GDM1 (cell line): ENCODE results near the gene ZNF354B.
"Not testable (repeated sequence)": the region's sequence is repeated elsewhere in the genome, so short reads cannot be mapped to it uniquely, and the experiment has no call there.

ENCODE experiments used
- DNase-seq: peaks from one replicate; lab custom pipeline; 2025; lab: John Stamatoyannopoulos, UW

Gene ZNF354B

DNA sequence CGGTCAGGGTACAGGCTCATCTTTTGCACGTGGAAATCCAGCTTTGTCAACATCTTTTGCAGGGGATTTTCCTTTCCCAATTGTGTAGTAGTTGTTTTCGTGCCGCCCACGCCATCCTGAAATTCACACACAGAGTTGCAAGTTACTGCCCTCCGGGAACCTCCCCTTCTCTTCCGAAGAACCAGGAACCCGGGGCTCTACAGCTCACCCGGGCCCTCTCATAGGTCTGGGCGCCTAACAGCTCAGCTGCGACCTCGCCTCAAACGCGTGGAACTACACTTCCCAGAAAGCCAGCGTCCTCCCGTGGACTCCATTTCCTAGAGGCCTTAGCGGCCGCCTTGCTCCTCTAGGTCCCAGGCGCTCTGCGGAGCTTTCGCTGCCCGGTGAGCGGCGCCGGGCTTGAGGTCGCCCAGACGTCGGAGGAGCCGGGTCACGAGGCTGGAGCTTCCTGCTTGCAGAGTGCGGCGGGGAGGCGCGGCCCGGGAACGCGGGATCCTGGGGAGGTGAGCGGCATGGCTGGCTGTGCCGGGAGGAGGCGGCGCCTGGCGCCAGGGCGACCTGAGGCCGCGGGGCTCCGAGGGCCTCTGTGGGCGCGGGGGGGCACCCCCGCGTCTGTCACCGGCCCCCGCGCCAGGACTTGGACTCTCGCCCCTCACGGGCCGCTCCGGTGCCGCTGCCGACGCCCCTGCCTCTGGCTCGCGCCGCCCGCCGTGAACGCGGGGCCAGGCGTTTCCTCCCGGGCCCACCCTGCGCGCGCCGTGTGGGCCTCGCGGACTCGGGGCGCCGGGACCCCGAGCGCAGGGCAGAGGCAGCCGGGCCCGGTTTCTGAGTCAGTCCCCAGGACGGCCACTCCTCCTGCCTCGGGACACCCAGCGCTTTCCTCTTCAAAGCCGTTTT, at the start of gene ZNF354B:
Gene ZNF354B, plus strand, starts transcription at position 329 of the 897 bp plus-strand sequence. CDS start 1,095 bp downstream, outside the sequence.
- DNase-seq: peak; percentile 92

DNA sequence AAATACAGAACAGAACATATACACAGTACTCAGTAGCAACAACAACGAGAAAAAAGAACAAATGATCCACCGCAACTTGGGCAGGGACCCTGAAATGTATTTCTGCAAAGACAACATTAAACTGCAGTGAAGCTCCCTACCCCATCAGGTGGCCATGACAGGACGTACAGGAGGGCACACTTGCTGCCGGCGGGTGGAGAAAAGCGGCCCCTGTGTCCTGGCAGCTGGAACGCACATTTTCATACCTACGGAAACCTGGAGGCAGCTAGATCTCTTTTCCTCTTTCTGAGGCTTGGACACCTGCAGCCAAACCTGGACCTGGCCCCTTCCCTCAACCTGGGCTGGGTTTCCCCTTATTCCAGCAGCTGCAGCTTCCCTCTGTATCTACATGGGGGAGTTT, 42.2 kb upstream of the ZNF354B start:
- no peak for DNase-seq

DNA sequence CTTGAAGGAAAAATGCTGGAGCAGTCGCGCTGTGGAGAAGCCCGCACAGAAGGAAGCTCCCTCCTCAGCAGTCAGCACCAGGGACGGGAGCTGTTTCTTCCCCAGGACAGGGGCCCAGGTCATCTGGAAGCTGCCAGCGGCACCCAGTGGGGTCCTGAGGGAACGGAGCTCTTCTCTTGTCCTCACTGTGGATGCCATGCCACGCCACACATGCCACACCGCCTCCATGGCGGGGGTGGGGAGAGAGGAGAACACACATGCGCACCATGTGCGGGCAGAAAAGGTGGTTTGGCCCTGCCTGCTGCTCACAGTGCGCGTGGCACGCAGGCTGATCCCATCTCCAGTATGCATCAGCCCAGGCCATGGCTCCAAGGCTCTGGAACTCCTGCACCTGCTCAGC, 41.7 kb upstream of the ZNF354B start:
- DNase-seq: no peak

DNA sequence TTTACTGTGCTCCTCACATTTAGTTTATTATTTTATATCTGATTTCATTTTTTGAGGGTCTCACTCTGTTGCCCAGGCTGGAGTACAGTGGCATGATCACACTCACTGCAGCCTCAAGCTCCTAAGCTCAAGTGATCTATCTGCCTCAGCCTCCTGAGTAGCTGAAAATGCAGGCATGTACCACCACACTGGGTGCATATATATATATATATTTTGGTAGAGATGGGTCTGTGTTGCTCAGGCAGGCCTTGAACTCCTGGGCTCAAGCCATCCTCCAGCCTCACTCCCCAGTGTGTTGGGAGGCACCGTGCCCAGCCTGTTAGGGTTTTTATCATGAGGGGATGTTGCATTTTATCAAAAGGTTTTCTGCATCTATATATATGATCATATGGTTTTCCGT, 39.8 kb upstream of the ZNF354B start:
- no peak for DNase-seq

DNA sequence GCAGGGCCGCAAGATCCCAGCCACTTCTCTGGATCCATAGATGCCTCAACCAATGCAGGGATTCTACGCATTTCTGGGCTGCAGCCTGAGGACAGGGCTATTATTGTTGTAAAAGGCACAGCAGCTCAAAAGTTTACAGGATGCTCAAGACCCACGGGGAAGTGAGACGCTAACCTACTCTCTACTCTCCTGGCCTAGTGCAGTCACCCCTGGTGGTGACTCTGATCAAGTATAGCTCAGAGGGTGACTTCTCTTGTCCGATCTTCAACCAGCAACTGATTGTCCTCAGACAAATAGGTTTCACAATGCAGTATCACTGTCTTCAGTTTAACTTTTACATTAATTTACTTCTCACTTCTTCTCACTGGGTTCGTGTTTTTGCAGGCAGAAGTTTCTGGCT, 34.3 kb upstream of the ZNF354B start:
- DNase-seq: no peak

GRCh38 chr5:178826216-178826615, 33.5 kb upstream of the ZNF354B start:
- no peak for DNase-seq

DNA sequence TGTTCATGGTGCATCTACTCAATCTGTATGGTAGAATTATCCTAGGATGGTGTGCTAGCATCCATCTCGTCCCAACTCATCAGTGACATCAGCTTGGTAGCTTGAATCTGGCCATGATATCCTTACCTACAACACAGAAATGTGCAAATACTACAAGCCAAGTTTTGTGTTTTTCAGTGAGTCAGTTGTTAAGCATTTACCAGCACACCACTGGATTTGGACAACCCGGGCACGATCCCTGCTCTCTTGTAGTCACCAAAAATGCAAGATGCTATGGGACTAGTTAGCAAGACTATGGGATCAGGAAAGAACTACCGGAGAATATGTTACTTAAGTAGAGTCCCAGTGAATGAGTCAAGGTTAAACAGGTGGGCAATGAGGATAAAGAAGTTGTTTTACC, 32.1 kb upstream of the ZNF354B start:
- DNase-seq: no peak

GRCh38 chr5:178831049-178831448, 28.7 kb upstream of the ZNF354B start:
- no peak for DNase-seq

DNA sequence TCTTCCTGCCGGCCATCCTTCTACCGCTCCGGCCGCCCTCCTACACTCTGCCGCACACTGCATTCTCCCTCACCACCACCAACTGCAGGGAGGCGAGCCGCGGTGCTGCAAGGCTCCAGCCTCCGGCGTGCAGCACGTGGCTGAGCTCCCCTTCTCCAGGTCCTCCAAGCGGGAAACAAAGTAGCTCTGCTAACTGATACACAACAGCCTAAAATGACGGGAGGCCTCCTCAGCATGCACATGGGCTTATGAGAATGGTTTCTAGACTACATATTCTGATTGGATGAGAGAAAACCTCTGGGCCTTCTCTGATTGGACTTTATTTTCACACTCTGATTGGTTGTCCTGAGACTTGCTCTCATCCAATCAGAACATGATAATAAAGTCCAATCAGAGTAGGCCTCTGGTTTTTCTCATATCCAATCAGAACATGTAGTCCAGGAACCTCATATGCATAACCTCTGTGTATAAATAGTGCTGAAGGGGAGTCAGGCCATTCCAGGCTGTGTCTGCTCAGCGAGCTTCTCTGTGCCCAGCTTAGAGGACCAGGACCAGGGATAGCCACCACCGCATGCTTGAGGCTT, 27.0 kb upstream of the ZNF354B start:
- no peak for DNase-seq

DNA sequence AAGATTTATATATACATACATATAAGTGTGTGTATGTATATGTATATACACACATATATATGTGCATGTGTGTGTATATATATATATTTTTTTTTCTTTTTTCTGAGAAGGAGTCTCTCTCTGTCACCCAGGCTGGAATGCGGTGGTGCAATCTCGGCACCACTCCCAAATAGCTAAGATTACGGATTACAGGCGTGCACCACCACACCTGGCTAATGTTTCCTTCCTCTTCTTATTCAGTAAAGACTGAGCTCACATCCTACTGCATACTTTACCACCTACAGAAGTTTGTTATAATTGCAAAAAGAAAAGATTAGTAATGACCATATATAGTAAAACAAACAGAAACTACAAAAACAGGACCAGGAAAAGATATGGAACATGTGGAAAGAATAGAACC, 23.1 kb upstream of the ZNF354B start:
- DNase-seq: no peak

GRCh38 chr5:178838695-178839318, 20.9 kb upstream of the ZNF354B start:
- DNase-seq: not testable (repeated sequence)

DNA sequence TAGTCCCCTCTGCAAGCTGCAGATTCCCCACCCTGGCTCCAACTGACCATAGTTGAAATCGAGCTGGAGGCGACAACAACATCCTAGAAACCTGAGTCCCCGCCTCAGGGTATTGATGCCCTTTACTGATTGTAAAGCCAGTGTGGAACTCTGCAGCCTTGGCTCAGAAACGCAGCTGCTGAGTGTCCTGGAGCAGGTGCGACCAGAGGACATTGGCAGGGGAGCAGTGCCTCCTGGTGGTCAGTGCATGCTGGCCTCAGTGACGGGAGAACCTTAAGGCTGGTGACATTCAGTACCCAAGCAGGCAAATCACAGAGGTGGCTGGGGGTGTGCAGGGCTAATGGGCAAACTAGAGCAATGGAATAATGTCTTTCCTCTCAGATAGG, 20.4 kb upstream of the ZNF354B start:
- DNase-seq: peak; percentile 57

GRCh38 chr5:178840399-178840798, 19.4 kb upstream of the ZNF354B start:
- DNase-seq: not testable (repeated sequence)

- no peak for DNase-seq
Measured at GRCh38 chr5:178849316-178849715, 10.4 kb upstream of the ZNF354B start.

DNA sequence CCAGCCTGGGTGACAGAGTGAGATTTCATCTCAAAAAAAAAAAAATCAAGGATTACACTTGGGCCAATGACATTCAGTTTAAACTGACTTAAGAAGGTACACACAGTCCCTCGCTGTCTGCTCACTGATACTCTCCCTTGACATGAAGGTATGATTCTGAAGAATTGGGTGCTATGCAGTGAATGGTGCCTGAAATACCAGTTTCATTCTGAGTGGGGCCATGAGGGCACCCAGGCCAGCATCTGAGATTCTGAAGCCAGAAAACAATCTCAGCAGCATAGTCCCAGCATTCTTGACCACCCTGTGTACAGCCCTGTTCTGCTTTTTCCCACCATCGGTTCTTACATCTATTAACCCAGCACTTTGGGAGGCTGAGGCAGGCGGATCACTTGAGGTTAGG, 7.8 kb upstream of the ZNF354B start:
- no peak for DNase-seq

DNA sequence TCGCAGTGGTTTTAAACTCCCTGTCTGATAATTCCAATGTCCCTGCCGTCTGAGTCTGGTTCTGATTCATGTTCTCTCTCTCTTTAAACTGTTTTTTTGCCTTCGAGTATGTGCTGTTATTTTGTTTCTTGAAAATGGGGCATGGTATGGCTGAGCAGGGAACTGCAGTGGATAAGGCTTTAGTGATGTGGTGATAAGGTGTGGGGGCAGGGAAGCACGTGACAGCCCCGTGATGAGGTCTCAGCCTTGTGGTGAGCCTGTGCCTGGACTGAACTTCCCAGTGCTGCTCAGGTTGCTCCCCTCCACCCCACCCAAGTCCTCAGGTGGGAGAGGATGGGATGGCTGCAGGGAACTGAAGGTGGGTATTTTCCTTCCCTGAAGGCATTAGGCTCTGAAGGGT, 5.5 kb upstream of the ZNF354B start:
- no peak for DNase-seq

DNA sequence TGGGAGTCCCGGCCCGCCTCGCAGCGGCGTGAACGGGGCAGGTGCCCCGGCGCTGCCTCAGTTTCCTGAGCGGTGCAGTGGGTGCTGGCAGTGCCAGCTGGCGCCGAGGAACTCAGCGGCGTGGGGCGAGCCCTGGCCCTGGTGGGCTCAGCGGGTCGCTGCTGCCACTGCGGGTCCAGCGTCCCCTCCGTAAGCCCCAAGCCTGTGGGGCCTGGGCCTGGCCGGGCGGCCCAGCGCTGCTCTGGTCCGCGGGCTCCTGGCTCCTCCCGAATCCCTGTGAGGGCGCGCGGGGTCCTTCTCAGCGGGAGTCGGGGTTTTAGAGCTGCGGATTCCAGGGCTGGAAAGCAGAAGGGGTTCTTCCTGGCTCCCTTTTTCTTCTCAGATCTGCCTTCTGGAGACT, 862 bp downstream of the ZNF354B start:
- not testable (repeated sequence) for DNase-seq

DNA sequence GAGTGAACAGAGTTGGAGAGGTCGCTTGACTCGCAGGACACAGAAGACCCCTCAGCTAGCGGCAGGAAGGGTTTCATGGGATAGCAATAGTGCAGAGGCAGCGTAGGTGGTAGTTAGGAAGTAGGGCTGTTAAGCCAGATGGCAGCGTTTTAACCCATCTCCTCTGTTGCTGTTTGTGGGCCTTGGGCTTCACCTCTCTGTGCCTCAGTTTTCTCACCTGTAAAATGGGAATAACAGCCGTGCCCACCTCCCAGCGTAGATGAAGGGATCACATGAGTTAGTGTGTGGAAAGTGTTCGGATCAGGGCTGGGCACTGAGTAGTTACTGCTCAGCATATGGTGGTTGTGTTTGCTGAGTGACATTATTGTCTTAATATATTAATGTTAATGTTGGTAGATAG, 1.9 kb downstream of the ZNF354B start:
- DNase-seq: no peak

- DNase-seq: no peak
Measured at GRCh38 chr5:178866946-178867345, 7.2 kb downstream of the ZNF354B start.

GRCh38 chr5:178869577-178869976, 9.8 kb downstream of the ZNF354B start:
- no peak for DNase-seq

DNA sequence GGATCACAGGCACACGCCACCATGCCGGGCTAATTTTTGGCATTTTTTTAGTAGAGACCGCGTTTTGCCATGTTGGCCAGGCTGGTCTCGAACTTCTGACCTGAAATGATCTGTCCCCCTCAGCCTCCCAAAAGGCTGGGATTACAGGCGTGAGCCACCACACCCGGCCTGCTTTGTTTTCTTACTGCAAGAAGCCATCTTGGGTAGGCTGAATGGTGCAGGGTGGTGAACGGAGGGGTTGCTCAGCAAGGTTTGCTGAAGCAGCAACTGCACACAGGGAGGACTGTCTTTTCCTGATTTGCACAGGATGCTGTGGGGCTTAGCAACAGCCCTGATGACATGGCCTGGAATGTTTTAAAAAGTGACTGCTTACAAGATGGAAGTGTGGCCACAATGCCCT, 10.7 kb downstream of the ZNF354B start:
- DNase-seq: no peak

- DNase-seq: no peak
Measured at GRCh38 chr5:178872302-178872701, 12.5 kb downstream of the ZNF354B start.

DNA sequence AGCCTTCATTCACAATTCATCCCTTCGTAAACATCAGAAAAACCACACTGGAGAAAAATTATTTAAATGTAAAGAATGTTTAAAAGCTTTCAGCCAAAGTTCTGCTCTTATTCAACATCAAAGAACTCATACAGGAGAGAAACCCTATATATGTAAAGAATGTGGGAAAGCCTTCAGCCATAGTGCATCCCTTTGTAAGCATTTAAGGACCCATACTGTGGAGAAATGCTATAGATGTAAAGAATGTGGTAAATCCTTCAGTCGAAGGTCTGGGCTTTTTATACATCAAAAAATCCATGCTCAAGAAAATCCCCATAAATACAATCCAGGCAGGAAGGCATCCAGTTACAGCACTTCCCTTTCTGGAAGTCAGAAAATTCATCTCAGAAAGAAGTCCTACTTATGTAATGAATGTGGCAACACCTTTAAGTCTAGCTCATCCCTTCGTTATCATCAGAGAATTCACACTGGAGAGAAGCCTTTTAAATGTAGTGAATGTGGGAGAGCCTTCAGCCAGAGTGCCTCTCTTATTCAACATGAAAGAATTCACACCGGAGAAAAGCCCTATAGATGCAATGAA, 23.5 kb downstream of the ZNF354B start:
- DNase-seq: not testable (repeated sequence)
